ENCODE measurements around the gene SRY.
"Not testable (repeated sequence)": the region's sequence is repeated elsewhere in the genome, so short reads cannot be mapped to it uniquely, and the experiment has no call there.

The SRY gene

DNA sequence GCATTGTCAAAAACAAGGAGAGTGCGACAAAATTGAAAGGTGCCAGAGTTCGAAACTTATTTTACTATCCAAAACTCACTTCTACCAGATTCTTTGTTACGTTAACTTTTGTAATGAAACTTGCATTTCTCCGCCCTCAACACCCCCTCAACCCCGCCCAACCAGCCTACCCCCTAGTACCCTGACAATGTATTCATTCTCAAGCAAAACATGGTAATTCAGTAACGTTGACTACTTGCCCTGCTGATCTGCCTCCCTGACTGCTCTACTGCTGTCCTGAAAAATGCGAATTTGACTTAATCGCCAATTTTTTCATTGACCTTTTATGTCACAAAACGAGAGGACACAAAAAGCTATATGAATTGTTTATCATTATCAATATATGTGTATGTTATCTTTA lies at the start of gene SRY:
Gene SRY (minus strand): TSS at position 83 of the 400 bp plus-strand sequence. CDS start 79 bp downstream, at position 4.
- no peak for DNase-seq

DNA sequence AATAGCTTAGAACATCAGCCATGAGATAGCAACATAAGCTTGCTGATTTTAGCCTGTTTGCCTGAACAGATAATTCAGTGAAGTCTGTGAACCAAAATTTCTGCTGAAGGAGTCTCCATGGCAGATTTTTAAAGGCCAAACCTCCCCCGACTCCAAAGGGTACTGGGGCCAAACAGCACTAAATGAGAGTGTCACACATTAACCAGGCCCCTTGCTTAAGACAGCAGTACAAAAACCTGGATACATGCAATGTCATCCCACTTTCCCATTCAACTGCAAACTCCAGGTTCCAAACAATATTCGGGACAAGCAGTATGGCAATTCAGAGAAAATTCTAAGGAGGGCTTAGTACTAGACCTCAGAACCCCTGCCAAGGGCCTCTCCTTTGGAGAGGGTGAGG lies 49.6 kb upstream of the SRY start:
- no peak for DNase-seq

DNA sequence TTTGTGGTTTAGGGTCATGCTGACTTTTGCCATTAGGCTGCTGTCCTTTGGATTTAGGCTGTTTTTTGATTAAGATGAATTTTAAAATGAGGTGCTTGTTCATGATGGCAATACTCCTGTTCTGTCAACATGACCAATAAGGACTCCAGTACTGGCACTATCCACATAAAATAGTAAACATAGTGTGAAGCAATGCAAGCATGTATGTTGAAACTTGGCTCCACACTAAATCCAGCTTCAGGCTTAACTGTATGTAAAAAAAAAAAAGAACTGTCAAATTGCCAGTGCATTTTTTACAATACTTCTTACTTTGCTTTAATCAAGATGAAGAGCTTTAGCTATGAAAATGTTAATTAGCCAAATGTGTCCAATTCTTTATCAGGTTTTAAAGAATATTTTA lies 47.7 kb upstream of the SRY start:
- no peak for DNase-seq

DNA sequence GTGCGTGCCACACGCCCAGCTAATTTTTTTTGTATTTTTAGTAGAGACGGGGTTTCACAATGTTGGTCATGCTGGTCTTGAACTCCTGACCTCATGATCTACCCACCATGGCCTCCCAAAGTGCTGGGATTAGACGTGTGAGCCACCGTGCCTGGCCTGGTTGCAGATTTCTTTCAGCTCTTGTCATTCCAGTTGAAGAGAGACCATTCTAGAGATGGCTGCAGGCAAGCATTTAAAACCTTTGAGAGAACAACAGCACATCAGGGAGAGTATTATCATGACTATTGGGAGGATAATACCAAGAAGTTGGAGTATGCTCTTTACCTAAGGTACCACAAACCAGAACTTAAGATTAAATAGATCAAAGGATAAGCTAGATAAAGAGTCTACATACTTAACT lies 41.0 kb upstream of the SRY start:
- DNase-seq = no peak

DNA sequence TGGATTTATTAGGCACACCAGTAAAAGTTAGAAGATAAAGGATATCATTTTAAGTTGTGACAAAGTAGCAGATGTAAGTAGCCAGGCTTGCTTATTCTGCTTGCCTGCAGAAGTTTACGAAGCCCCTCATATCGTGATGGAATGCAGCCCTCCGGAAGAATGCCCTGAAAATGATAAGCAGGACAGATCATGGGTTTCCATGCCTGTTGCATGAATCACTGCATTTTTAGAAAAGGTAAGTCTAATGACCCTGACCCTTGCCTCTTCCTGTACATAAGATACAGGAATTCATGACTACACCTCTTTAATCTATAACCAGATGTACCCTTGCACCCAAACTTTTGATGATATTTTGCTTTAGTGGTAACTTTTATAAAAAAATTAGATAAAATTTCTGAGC lies 37.0 kb upstream of the SRY start:
- no peak for DNase-seq

DNA sequence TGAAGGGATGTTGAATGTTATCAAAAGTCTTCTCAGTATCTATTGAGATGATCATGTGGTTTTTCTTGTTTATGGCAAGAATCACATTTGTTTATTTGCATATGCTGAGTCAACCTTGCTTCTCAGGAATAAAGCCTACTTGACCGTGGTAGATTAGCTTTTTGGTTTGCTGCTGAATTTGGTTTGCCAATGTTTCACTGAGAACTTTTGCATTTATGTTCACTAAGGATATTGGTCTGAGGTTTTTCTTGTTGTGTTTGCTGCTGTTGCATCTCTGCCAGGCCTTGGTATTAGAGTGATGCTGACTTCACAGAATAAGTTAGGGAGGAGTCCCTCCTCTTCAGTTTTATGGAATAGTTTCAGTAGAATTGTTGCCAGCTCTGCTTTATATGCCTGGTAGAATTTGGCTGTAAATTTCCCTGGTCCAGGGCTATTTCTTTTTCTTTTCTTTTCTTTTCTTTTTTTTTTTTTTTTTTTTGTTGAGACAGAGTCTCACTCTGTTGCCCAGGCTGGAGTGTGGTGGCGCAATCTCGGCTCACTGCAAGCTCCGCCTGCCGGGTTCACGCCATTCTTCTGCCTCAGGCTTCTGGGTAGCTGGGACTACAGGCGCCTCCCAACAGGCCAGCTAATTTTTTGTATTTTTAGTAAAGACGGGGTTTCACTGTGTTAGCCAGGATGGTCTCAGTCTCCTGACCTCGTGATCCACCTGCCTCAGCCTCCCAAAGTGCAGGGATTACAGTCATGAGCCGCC lies 29.8 kb upstream of the SRY start:
- DNase-seq = not testable (repeated sequence)

DNA sequence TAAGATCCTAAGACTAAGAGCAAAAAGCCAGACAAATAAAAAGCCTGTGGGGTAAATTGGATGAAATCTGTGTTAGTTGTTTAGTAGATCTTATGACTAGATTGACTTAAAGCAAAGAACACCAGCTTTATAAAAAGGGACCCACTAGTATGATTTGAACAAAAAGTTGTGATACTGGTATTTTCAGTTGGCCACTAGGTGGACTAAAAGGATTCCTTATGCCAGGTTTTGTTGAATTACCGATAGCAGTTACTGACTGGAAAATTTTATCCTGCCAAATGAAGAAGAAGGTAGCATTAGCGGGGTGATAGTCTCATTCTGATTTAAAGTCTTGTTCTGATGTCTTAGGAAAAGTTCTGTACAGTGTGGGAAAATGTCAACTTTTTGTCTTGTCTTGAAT lies 12.8 kb upstream of the SRY start:
- no peak for DNase-seq

DNA sequence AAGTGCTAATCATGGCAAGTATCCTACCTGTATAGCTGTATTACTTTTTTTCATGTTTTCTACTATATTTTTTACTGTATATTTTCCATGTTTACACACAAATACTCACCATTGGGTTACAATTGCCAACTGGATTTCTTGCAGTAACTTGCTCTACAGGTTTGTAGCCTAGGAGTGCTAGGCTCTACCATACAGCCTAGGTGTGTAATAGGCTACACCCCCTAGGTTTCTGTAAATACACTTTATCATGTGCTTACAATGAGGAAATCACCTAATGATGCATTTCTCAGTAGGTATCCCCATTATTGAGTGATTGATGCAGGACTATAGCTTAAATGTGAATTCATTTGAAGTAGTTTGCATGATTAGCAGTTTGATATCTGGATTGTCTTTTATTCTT lies 10.5 kb upstream of the SRY start:
- no peak for DNase-seq

DNA sequence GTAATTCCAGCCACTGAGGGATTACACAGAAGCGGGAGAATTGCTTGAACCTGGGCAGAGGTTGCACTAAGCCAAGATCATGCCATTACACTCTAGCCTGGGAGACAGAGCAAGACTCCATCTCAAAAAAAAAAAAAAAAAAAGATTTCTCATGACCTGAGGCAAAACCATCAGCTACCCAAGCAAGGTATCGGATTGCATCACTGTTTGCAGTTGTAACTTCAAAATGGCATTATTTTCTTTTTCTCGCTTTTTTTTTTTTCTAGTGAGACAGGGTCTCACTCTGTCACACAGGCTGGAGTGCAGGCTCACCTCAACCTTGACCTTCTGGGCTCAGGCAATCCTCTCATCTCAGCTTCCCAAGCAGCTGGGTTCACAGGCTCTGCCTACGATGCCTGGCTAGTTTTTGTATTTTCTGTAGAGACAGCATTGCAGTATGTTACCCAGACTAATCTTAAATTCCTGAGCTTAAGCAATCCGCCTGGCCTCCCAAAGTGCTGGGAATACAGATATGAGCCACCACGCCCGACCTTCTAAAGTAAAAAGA lies 9.6 kb upstream of the SRY start:
- no peak for DNase-seq

DNA sequence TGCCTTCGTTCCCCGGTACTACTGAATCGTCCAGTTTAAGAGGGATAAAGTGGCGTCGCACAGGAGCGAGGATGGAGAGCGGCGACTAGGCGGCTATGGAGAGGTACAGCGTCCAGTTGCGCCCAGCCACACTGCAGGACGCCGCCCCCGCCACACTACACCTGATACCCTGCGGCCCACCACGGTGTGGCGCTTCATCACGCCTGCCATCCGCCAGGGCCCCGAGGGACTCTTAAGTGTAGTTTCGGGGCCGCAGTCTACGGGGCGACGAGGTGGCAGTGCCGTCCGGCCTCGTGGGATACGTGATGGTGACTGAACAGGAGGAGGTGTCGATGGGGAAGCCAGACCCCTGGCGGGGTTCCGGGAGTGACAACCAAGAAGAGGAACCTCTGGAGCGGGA lies 2.3 kb upstream of the SRY start:
- no peak for DNase-seq

DNA sequence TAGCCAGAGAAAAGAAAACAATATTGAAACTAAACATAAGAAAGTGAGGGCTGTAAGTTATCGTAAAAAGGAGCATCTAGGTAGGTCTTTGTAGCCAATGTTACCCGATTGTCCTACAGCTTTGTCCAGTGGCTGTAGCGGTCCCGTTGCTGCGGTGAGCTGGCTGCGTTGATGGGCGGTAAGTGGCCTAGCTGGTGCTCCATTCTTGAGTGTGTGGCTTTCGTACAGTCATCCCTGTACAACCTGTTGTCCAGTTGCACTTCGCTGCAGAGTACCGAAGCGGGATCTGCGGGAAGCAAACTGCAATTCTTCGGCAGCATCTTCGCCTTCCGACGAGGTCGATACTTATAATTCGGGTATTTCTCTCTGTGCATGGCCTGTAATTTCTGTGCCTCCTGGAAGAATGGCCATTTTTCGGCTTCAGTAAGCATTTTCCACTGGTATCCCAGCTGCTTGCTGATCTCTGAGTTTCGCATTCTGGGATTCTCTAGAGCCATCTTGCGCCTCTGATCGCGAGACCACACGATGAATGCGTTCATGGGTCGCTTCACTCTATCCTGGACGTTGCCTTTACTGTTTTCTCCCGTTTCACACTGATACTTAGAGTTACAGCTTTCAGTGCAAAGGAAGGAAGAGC lies 488 bp downstream of the SRY start:
- DNase-seq = no peak

Measured in NCI-H187 treated with DMSO at 0.1 percent for 48 hours (cell line).